ENCODE results near the gene ZNF534. TPM values are rescaled to one million over a fixed set of nuclear protein-coding genes. Genes with fewer than 3 reads are reported as not detected.

The ZNF534 gene
- polyA plus RNA-seq, 1 of the 3 experiments (the other 2 are of a cell fraction) = not detected

DNA sequence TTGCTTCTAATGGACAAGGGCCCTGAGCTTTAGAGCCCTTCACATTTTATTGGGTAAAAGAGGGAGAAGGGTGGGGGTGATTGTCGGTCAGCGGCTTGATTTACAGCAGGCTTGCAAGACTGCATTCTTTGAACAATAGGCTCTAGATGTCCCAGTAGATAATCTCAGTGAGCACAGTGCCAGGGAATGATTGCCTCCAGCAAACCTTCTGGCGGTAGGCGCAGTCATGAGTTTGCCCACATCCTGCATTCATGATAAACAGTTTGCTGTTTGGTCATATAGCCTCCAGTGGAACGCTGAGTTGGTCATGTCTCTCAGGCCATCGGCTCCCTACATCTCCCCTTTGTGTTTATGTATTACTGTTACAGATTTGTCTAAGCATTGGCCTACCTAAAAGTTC lies 18.7 kb upstream of the ZNF534 start:
- H3K4me3 ChIP-seq (ENCODE audit: low read depth in 2 of 2, low read length in 1 of 2) = no peak overlapping the region
- peaks cover 41 to 62% of the 10 kb centered on the region in 2 experiments for H3K36me3 ChIP-seq (replicated peaks in 1 of 2; ENCODE audit: control insufficient read depth in 1 of 2, insufficient read depth in 2 of 2, low read length in 1 of 2)
- H3K9ac ChIP-seq = no peak overlapping the region
- ChIA-PET POLR2A (no interaction called here), CTCF (no interaction called here)
- DNase-seq = no peak
- no peak overlapping the region for H3K4me2 ChIP-seq
- H3K27me3 ChIP-seq (ENCODE audit: insufficient read depth) = no peaks in the 10 kb centered on the region
- no peaks in the 10 kb centered on the region for H3K4me1 ChIP-seq (ENCODE audit: control insufficient read depth in 1 of 2, insufficient read depth in 2 of 2, low read depth in 1 of 2, low read length in 1 of 2)
- no peak overlapping the region for H2AFZ ChIP-seq (ENCODE audit: low read depth)
- WGBS (ENCODE audit: low lambda C conversion rate) = 89% methylated on average over 6 of the region's 6 CpGs
- H3K79me2 ChIP-seq (ENCODE audit: insufficient read depth) = no peaks in the 10 kb centered on the region
- TF ChIP-seq, protein P1, sequence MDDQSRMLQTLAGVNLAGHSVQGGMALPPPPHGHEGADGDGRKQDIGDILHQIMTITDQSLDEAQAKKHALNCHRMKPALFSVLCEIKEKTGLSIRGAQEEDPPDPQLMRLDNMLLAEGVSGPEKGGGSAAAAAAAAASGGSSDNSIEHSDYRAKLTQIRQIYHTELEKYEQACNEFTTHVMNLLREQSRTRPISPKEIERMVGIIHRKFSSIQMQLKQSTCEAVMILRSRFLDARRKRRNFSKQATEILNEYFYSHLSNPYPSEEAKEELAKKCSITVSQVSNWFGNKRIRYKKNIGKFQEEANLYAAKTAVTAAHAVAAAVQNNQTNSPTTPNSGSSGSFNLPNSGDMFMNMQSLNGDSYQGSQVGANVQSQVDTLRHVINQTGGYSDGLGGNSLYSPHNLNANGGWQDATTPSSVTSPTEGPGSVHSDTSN (IDR thresholded peaks at IDR 0.05) = no peak
- TF ChIP-seq FOXM1 (IDR thresholded peaks at IDR 0.05; ENCODE audit: low read depth) = no peak
- TF ChIP-seq, protein P2, sequence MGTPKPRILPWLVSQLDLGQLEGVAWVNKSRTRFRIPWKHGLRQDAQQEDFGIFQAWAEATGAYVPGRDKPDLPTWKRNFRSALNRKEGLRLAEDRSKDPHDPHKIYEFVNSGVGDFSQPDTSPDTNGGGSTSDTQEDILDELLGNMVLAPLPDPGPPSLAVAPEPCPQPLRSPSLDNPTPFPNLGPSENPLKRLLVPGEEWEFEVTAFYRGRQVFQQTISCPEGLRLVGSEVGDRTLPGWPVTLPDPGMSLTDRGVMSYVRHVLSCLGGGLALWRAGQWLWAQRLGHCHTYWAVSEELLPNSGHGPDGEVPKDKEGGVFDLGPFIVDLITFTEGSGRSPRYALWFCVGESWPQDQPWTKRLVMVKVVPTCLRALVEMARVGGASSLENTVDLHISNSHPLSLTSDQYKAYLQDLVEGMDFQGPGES (IDR thresholded peaks at IDR 0.05; ENCODE audit: low read depth, low read length) = no peak
- no peak for TF ChIP-seq FOSL2 (IDR thresholded peaks at IDR 0.05; ENCODE audit: borderline replicate concordance, low read depth)
- TF ChIP-seq, protein P3, sequence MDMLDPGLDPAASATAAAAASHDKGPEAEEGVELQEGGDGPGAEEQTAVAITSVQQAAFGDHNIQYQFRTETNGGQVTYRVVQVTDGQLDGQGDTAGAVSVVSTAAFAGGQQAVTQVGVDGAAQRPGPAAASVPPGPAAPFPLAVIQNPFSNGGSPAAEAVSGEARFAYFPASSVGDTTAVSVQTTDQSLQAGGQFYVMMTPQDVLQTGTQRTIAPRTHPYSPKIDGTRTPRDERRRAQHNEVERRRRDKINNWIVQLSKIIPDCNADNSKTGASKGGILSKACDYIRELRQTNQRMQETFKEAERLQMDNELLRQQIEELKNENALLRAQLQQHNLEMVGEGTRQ (IDR thresholded peaks at IDR 0.05; ENCODE audit: borderline replicate concordance, low read depth, low read length) = no peak
- no peak for TF ChIP-seq RFX5 (IDR thresholded peaks at IDR 0.05; ENCODE audit: low read length)
- TF ChIP-seq SMC3 (IDR thresholded peaks at IDR 0.05; ENCODE audit: low read depth, low read length) = no peak
- TF ChIP-seq, protein P4, sequence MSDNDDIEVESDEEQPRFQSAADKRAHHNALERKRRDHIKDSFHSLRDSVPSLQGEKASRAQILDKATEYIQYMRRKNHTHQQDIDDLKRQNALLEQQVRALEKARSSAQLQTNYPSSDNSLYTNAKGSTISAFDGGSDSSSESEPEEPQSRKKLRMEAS (IDR thresholded peaks at IDR 0.05; ENCODE audit: low read depth) = no peak
- TF ChIP-seq SIN3A (IDR thresholded peaks at IDR 0.05; ENCODE audit: borderline replicate concordance, low read depth, low read length) = no peak
- TF ChIP-seq TCF12 (IDR thresholded peaks at IDR 0.05) = no peak
- TF ChIP-seq RXRA (IDR thresholded peaks at IDR 0.05; ENCODE audit: borderline replicate concordance, low read depth) = no peak
- no peak for TF ChIP-seq CHD2 (IDR thresholded peaks at IDR 0.05; ENCODE audit: low read length, partially characterized antibody)
- no peak for TF ChIP-seq NRF1 (IDR thresholded peaks at IDR 0.05; ENCODE audit: low read depth, low read length)
- no peak for TF ChIP-seq MEF2A (IDR thresholded peaks at IDR 0.05; ENCODE audit: borderline replicate concordance, low read depth)
- TF ChIP-seq MXI1 (IDR thresholded peaks at IDR 0.05; ENCODE audit: low read depth, low read length) = no peak
- TF ChIP-seq RAD21 (IDR thresholded peaks at IDR 0.05; ENCODE audit: low read length) = no peak
- no peaks in the 10 kb centered on the region for H4K20me1 ChIP-seq (ENCODE audit: insufficient read depth)
- H3K9me3 ChIP-seq = peaks cover 16% of the 10 kb centered on the region; the same call in 1 of the 2 replicates
- no peak overlapping the region for H3K27ac ChIP-seq (ENCODE audit: low read depth in 2 of 2, low read length in 1 of 2)
- H3F3A ChIP-seq (replicated peaks; ENCODE audit: insufficient read depth) = no peaks in the 10 kb centered on the region
- H3K9me2 ChIP-seq = no peaks in the 10 kb centered on the region

DNA sequence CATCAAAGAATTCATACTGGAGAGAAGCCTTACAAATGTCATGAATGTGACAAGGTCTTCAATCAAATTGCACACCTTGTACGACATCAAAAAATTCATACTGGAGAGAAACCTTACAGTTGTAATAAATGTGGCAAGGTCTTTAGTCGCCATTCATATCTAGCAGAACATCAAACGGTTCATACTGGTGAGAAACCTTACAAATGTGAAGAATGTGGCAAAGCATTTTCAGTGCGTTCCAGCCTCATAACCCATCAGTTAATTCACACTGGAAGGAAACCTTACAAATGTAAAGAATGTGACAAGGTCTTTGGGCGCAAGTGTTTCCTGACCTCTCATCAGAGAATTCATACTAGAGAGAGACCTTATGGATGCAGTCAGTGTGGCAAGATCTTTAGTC lies 13.2 kb upstream of the ZNF534 start:
- Histone ChIP-seq H3K4me3 (ENCODE audit: low read depth in 2 of 2, low read length in 1 of 2) (no peak overlapping the region), H2AFZ (ENCODE audit: low read depth) (no peak overlapping the region), H3F3A (replicated peaks; ENCODE audit: insufficient read depth) (no peaks in the 10 kb centered on the region), H3K9me2 (no peaks in the 10 kb centered on the region), H4K20me1 (ENCODE audit: insufficient read depth) (no peaks in the 10 kb centered on the region), H3K4me1 (ENCODE audit: control insufficient read depth in 1 of 2, insufficient read depth in 2 of 2, low read depth in 1 of 2, low read length in 1 of 2) (no peaks in the 10 kb centered on the region), H3K9ac (no peak overlapping the region), H3K27ac (ENCODE audit: low read depth in 2 of 2, low read length in 1 of 2) (no peak overlapping the region), H3K79me2 (ENCODE audit: insufficient read depth) (no peaks in the 10 kb centered on the region), H3K9me3 (peaks cover 3% of the 10 kb centered on the region; the same call in 1 of the 2 replicates), H3K27me3 (ENCODE audit: insufficient read depth) (no peaks in the 10 kb centered on the region), H3K36me3 (replicated peaks in 1 of 2; ENCODE audit: control insufficient read depth in 1 of 2, insufficient read depth in 2 of 2, low read length in 1 of 2) (peaks cover 18 to 19% of the 10 kb centered on the region in 2 experiments), H3K4me2 (no peak overlapping the region)
- ChIA-PET POLR2A (no interaction called here), CTCF (interaction anchor here (1.6 kb wide), 1 partner anchor 72 kb away, joined by 4 read pairs; no protein-coding TSS in a partner anchor)
- WGBS (ENCODE audit: low lambda C conversion rate) = 67% methylated on average over 5 of the region's 5 CpGs
- DNase-seq = no peak
- TF ChIP-seq, protein P3 (IDR thresholded peaks at IDR 0.05; ENCODE audit: borderline replicate concordance, low read depth, low read length) = no peak
- no peak for TF ChIP-seq TCF12 (IDR thresholded peaks at IDR 0.05)
- no peak for TF ChIP-seq TEAD4 (IDR thresholded peaks at IDR 0.05; ENCODE audit: borderline replicate concordance, insufficient read depth)
- TF ChIP-seq, protein P1 (IDR thresholded peaks at IDR 0.05) = no peak
- TF ChIP-seq SMC3 (IDR thresholded peaks at IDR 0.05; ENCODE audit: low read depth, low read length) = no peak
- no peak for TF ChIP-seq NFIC (IDR thresholded peaks at IDR 0.05; ENCODE audit: borderline replicate concordance)
- no peak for TF ChIP-seq JUND (IDR thresholded peaks at IDR 0.05)
- TF ChIP-seq, protein P2 (IDR thresholded peaks at IDR 0.05; ENCODE audit: low read depth, low read length) = no peak
- TF ChIP-seq ELF1 (IDR thresholded peaks at IDR 0.05) = no peak
- TF ChIP-seq MXI1 (IDR thresholded peaks at IDR 0.05; ENCODE audit: low read depth, low read length) = no peak
